Cardiac muscle cell (in vitro differentiated cells and primary cell): ENCODE measurements around the gene CMC4. TPM values are rescaled to one million over a fixed set of nuclear protein-coding genes. Genes with fewer than 3 reads are reported as not detected.
A peak's percentile ranks its signal among the peaks of the same experiment; 100 is the strongest.

ENCODE experiments used
- DNase-seq, 2 donors: peaks; one replicate each; pipeline versions ENCODE4 v3.0.0 to v3.0.0-alpha.2; 2010 to 2017; ENCODE audit warnings: low read depth in 1 of 2, low spot score in 1 of 2
- H3K27ac ChIP-seq: fragments of 200-600 bp; sonication (generic); 2 replicates; pipeline ENCODE4 v1.5.1; 2016
- H3K27me3 ChIP-seq: fragments of 200-600 bp; sonication (generic); 2 replicates; pipeline ENCODE4 v1.6.0; 2016; ENCODE audit warnings: control low read depth
- H3K36me3 ChIP-seq: fragments of 200-600 bp; sonication (generic); 2 replicates; pipeline ENCODE4 v1.5.1; 2016; ENCODE audit warnings: control low read depth
- H3K4me1 ChIP-seq: fragments of 200-600 bp; sonication (generic); 2 replicates; pipeline ENCODE4 v1.8.1; 2017; ENCODE audit warnings: low read depth, mild to moderate bottlenecking, mixed run types
- H3K4me3 ChIP-seq: fragments of 200-600 bp; sonication (generic); 2 replicates; pipeline ENCODE4 v1.5.1; 2016; ENCODE audit warnings: mild to moderate bottlenecking
- H3K9me3 ChIP-seq: fragments of 200-600 bp; sonication (generic); 2 replicates; pipeline ENCODE4 v1.5.1; 2017; ENCODE audit warnings: low read depth, mild to moderate bottlenecking, control low read depth
- CTCF ChIP-seq: IDR thresholded peaks from 2 replicates; pipeline ENCODE4 v1.5.1; 2012; ENCODE audit warnings: low read depth, mild to moderate bottlenecking, low read length
- polyA plus RNA-seq: library from polyadenylated mRNA; unstranded; fragments of >200 nt; fragmentation: Nextera tagmentation; extraction: Ambion mirVana; gene quantifications from 2 replicates; pipeline ENCODE4 v1.2.1, GENCODE V29; 2016
- total RNA-seq: library from RNA; depleted of rRNA; stranded (reverse); fragments of >200 nt; gene quantifications from 2 replicates; pipeline ENCODE4 v1.2.3, GENCODE V29; 2016

CMC4 gene
- total and polyA plus RNA-seq, 2 experiments from 2014 or later: 23.3 to 32.0 TPM

GRCh38 chrX:155035688-155036087, 35.2 kb downstream of the CMC4 start:
- no peak for DNase-seq
- Histone ChIP-seq H3K36me3 (peaks cover 4% of the 10 kb centered on the region), H3K4me3 (no peak overlapping the region), H3K9me3 (no peaks in the 10 kb centered on the region), H3K27ac (no peak overlapping the region), H3K4me1 (no peaks in the 10 kb centered on the region), H3K27me3 (no peaks in the 10 kb centered on the region)
- no peak for TF ChIP-seq CTCF

- no peaks in the 10 kb centered on the region for H3K9me3 ChIP-seq
- TF ChIP-seq CTCF: no peak
- H3K4me3 ChIP-seq: no peak overlapping the region
- peaks cover 2% of the 10 kb centered on the region for H3K36me3 ChIP-seq
- peak in 1 of 2 donors; percentile 58 for DNase-seq
- peaks cover 10% of the 10 kb centered on the region for H3K4me1 ChIP-seq
- H3K27ac ChIP-seq: no peak overlapping the region
- H3K27me3 ChIP-seq: no peaks in the 10 kb centered on the region
Observed at GRCh38 chrX:155031657-155032056, 39.3 kb downstream of the CMC4 start.

GRCh38 chrX:155028877-155029291, 42.1 kb downstream of the CMC4 start:
- no peaks in the 10 kb centered on the region for H3K27me3 ChIP-seq
- no peaks in the 10 kb centered on the region for H3K36me3 ChIP-seq
- TF ChIP-seq CTCF: no peak
- no peaks in the 10 kb centered on the region for H3K9me3 ChIP-seq
- peak in 1 of 2 donors; percentile 71 for DNase-seq
- H3K27ac ChIP-seq: peak overlapping the region; percentile 57
- H3K4me3 ChIP-seq: peak overlapping the region; percentile 51
- H3K4me1 ChIP-seq: peaks cover 10% of the 10 kb centered on the region

- Histone ChIP-seq H3K27me3 (no peaks in the 10 kb centered on the region), H3K27ac (peak overlapping the region; percentile 99), H3K4me1 (peaks cover 10% of the 10 kb centered on the region), H3K36me3 (no peaks in the 10 kb centered on the region), H3K4me3 (peak overlapping the region; percentile 51), H3K9me3 (no peaks in the 10 kb centered on the region)
- TF ChIP-seq CTCF: no peak
- DNase-seq: no peak
Observed at GRCh38 chrX:155028129-155028528, 42.8 kb downstream of the CMC4 start.

- no peaks in the 10 kb centered on the region for H3K27me3 ChIP-seq
- peaks cover 10% of the 10 kb centered on the region for H3K4me1 ChIP-seq
- peak overlapping the region; percentile 99 for H3K27ac ChIP-seq
- peak overlapping the region; percentile 51 for H3K4me3 ChIP-seq
- H3K9me3 ChIP-seq: no peaks in the 10 kb centered on the region
- TF ChIP-seq CTCF: no peak
- DNase-seq: peak in 1 of 2 donors; percentile 91
- no peaks in the 10 kb centered on the region for H3K36me3 ChIP-seq
Observed at GRCh38 chrX:155027509-155028066, 43.3 kb downstream of the CMC4 start.
